Rectal smooth muscle tissue (tissue), 1 donor: Measurements from ENCODE around the gene WDR54.

Source experiments
- H3K27ac ChIP-seq: one replicate; pipeline ENCODE4 v1.7.0; 2013; ENCODE audit warnings: low read depth, low read length, inconsistent platforms
- H3K27me3 ChIP-seq: one replicate; pipeline ENCODE4 v1.7.0; 2013; ENCODE audit warnings: low read length; ENCODE audit not compliant: control insufficient read depth, insufficient read depth
- H3K36me3 ChIP-seq: one replicate; pipeline ENCODE4 v1.7.0; 2013; ENCODE audit warnings: low read length; ENCODE audit not compliant: control insufficient read depth, insufficient read depth
- H3K4me1 ChIP-seq: one replicate; pipeline ENCODE4 v1.7.0; 2013; ENCODE audit warnings: low read length; ENCODE audit not compliant: control insufficient read depth, insufficient read depth
- H3K4me3 ChIP-seq: one replicate; pipeline ENCODE4 v1.7.0; 2013; ENCODE audit warnings: low read length
- H3K9ac ChIP-seq: one replicate; pipeline ENCODE4 v1.7.0; 2013; ENCODE audit warnings: low read length

The WDR54 gene

DNA sequence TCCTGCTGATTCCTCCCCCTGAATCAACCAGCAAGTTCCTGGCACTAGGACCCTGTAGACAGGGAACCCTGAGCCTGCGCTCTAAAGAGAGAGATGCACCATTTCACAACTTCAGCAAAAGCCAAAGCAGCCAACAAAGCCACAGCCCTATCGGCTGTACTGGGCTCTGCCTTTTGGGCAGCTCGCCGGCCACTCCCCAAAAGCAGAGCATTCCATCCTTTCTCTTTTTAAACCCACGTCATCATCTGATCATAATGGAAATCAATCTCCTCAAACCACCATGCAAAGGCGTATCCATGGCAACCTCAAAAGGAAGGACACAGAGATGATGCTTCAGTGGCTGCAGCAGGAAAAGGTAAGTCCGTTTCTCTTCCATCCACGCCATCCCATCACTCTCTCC lies 36.1 kb upstream of the WDR54 start:
- Histone ChIP-seq H3K36me3 (no peaks in the 10 kb centered on the region), H3K27me3 (no peaks in the 10 kb centered on the region), H3K9ac (no peak overlapping the region), H3K4me3 (no peak overlapping the region), H3K4me1 (peaks cover 11% of the 10 kb centered on the region), H3K27ac (no peak overlapping the region)

GRCh38 chr2:74387346-74387745 lies 34.2 kb upstream of the WDR54 start:
- Histone ChIP-seq H3K27me3 (no peaks in the 10 kb centered on the region), H3K27ac (no peak overlapping the region), H3K9ac (no peak overlapping the region), H3K4me3 (no peak overlapping the region), H3K36me3 (no peaks in the 10 kb centered on the region), H3K4me1 (peaks cover 12% of the 10 kb centered on the region)

DNA sequence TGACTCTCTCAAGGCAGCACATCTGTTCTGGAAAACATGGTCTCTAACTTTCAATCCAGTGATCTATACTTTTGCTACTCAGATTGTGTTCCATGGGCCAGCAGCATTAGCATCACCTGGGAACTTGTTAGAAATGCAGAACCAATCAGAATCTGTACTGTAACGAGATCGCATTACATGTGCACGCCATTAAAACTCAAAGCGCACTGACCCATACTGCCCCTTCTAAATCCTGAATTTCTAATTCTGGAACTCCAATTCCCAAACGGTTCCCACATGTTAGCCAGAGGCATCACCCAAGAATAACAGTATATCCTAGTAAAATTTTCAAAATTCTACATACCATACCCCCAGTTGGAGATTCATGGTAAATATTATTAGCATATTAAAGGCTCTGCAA lies 30.9 kb upstream of the WDR54 start:
- H3K27me3 ChIP-seq: no peaks in the 10 kb centered on the region
- peak overlapping the region; percentile 67 for H3K4me3 ChIP-seq
- no peaks in the 10 kb centered on the region for H3K36me3 ChIP-seq
- H3K9ac ChIP-seq: no peak overlapping the region
- no peak overlapping the region for H3K27ac ChIP-seq
- H3K4me1 ChIP-seq: peaks cover 7% of the 10 kb centered on the region

DNA sequence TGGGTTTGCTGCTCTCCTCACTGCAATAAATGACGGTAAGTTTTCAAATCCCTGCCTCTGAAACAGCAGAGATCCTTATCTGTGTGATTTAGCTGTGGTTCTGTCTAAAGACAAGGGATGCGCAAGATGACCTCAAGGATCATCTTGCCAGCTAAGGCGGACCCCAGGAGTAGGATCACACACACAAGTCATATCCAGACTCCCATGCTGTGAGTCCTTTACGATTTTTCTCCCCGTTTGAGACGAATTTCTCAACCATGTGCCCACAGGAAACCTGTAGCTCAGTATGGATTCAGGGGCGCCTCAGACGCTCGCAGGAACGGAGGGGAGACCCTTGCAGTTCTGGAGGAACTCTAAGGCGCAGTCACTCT lies 30.3 kb upstream of the WDR54 start:
- Histone ChIP-seq H3K4me1 (peaks cover 7% of the 10 kb centered on the region), H3K36me3 (no peaks in the 10 kb centered on the region), H3K27me3 (no peaks in the 10 kb centered on the region), H3K27ac (peak overlapping the region; percentile 96), H3K4me3 (peak overlapping the region; percentile 67), H3K9ac (peak overlapping the region; percentile 39)

DNA sequence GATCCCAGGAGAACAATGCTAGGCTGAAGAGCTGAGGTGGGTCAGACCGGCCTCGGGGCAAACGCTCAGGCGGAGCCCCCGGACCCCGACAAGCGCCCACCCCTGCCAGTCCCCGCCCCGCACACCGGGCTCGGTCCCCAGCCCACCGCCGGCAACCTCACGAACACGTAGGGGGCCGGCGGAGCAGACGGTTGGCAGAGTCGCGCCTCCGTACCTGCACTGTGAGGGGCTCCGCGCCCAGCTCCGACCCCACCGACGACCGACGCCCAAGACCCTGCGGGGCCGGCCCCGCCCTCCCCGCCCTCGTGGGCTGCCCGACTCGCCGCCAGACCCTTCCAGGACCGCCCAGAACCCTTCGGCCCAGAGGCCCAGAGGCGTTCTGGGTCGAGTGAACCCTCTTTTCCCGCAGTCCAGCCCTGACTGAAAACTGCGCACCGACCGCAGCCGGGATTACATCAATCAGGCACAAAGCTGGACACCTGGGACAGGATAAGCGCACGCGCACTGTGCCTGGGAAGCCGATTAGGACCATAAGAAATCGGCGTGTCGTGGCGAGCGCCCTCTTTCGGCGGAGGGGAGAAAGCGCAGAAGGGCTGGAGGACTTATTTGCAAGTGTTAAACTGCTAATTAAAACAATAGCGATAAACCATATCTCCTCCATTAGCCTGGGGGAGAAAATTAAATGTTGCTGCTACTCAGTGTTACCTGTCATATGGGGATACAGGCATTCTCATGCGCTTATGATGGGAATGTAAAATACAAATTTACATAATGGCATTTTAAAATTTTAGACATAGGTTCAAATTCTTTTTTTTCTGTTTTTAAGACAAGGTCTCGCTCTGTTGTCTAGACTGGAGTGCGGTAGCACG lies 29.7 kb upstream of the WDR54 start:
- Histone ChIP-seq H3K4me1 (peaks cover 7% of the 10 kb centered on the region), H3K9ac (peak overlapping the region; percentile 39), H3K27ac (peak overlapping the region; percentile 96), H3K4me3 (peak overlapping the region; percentile 67), H3K27me3 (no peaks in the 10 kb centered on the region), H3K36me3 (no peaks in the 10 kb centered on the region)

DNA sequence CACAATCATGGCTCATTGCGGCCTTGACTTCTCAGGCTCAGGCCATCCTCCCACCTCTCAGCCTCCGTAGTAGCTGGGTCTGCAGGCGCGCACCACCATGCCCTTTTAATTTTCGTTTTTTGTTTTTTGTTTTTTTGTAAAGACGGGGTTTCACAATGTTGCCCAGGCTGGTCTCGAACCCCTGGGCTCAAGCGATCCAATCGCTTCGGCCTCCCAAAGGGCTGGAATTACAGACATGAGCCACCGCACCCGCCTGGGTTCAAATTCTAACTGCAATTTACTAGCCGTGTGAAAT lies 29.1 kb upstream of the WDR54 start:
- Histone ChIP-seq H3K4me3 (peak overlapping the region; percentile 67), H3K27ac (no peak overlapping the region), H3K27me3 (no peaks in the 10 kb centered on the region), H3K4me1 (peaks cover 7% of the 10 kb centered on the region), H3K36me3 (no peaks in the 10 kb centered on the region), H3K9ac (no peak overlapping the region)

- Histone ChIP-seq H3K4me3 (no peak overlapping the region), H3K27ac (no peak overlapping the region), H3K27me3 (no peaks in the 10 kb centered on the region), H3K4me1 (peaks cover 7% of the 10 kb centered on the region), H3K9ac (no peak overlapping the region), H3K36me3 (no peaks in the 10 kb centered on the region)
Observed at GRCh38 chr2:74393525-74393924, 28.0 kb upstream of the WDR54 start.

DNA sequence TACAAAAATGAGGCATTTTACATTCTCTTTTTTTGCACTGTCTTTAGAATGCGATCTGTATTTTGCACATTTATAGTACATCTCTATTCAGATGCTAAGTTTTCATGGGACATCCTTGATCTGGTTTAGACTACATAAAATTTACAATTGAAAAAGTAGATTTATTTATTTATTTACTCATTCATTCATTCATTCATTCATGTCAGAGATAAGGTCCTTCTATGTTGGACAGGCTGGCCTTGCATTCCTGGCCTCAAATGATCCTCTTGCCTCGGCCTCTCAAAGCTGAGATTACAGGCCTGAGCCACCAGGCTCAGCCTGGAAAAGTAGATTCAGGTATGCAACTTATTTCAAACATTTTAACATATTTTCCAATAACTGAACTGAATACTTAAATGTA lies 25.4 kb upstream of the WDR54 start:
- Histone ChIP-seq H3K27me3 (no peaks in the 10 kb centered on the region), H3K4me1 (no peaks in the 10 kb centered on the region), H3K9ac (no peak overlapping the region), H3K36me3 (no peaks in the 10 kb centered on the region), H3K4me3 (no peak overlapping the region), H3K27ac (no peak overlapping the region)

GRCh38 chr2:74399785-74400184 lies 21.7 kb upstream of the WDR54 start:
- Histone ChIP-seq H3K9ac (no peak overlapping the region), H3K36me3 (no peaks in the 10 kb centered on the region), H3K4me1 (no peaks in the 10 kb centered on the region), H3K27ac (no peak overlapping the region), H3K4me3 (no peak overlapping the region), H3K27me3 (no peaks in the 10 kb centered on the region)

DNA sequence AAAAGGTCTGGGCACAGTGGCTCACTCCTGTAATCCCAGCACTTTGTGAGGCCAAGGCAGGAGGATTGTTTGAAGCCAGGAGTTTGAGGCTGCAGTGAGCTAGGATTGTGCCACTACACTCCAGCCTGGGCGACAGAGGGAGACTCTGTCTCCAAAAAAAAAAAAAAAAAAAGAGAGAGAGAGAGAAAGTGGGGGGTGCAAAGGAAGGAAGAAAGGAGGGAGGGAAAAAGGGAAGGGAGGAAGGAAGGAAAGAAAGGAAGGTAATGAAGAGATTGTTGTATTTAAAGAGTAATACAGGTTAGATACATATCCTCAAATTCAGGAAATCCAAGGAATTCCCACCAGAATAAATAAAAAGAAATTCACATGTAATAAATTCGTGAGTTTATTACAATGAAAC lies 19.6 kb upstream of the WDR54 start:
- H3K27ac ChIP-seq: no peak overlapping the region

GRCh38 chr2:74406035-74406434 lies 15.5 kb upstream of the WDR54 start:
- Histone ChIP-seq H3K27ac (no peak overlapping the region), H3K4me3 (no peak overlapping the region), H3K4me1 (no peaks in the 10 kb centered on the region), H3K9ac (no peak overlapping the region), H3K36me3 (no peaks in the 10 kb centered on the region), H3K27me3 (no peaks in the 10 kb centered on the region)

More for the DNA sequence above, 19.6 kb upstream of the WDR54 start:
- Histone ChIP-seq H3K4me1 (no peaks in the 10 kb centered on the region), H3K9ac (no peak overlapping the region), H3K4me3 (no peak overlapping the region), H3K36me3 (no peaks in the 10 kb centered on the region), H3K27me3 (no peaks in the 10 kb centered on the region)

DNA sequence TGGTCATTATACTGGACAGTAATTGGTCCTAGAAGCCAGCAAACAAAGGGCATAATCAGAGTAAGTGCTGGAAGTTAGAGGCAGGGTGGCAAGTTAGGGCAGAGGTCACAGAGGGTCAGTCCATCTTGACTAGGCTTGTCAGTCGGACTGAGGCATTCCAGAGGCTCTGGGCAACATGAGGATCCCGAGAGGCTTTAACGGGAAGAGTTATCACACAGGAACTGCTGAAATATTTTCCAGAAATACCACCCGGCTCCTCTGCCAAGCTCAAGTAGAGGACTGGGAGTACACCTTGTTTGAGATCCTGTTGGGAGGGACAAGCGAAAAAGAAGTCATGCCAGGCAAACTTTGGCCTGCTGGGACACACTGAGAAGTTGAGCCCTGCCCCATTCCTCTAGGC lies 13.8 kb upstream of the WDR54 start:
- H3K27me3 ChIP-seq: no peaks in the 10 kb centered on the region
- no peaks in the 10 kb centered on the region for H3K36me3 ChIP-seq
- no peak overlapping the region for H3K4me3 ChIP-seq
- H3K9ac ChIP-seq: no peak overlapping the region
- H3K27ac ChIP-seq: no peak overlapping the region
- H3K4me1 ChIP-seq: no peaks in the 10 kb centered on the region

- Histone ChIP-seq H3K27ac (no peak overlapping the region), H3K4me3 (no peak overlapping the region), H3K4me1 (peaks cover 4% of the 10 kb centered on the region), H3K9ac (no peak overlapping the region), H3K36me3 (no peaks in the 10 kb centered on the region), H3K27me3 (no peaks in the 10 kb centered on the region)
Observed at GRCh38 chr2:74413001-74413698, 8.4 kb upstream of the WDR54 start.
